COLO829 (cell line): ENCODE data around the gene SMNDC1.
"Not testable (repeated sequence)": the region's sequence is repeated elsewhere in the genome, so short reads cannot be mapped to it uniquely, and the experiment has no call there.

Source experiments
- DNase-seq: peaks from one replicate; pipeline ENCODE4 v3.0.0; 2012; ENCODE audit warnings: low spot score

Gene SMNDC1

GRCh38 chr10:110279407-110279986 is 25.2 kb downstream of the SMNDC1 start:
- DNase-seq = peak; percentile 25

GRCh38 chr10:110278562-110279406 is 25.9 kb downstream of the SMNDC1 start:
- no peak for DNase-seq

- DNase-seq = no peak
Observed at GRCh38 chr10:110277591-110277990, 27.1 kb downstream of the SMNDC1 start.

DNA sequence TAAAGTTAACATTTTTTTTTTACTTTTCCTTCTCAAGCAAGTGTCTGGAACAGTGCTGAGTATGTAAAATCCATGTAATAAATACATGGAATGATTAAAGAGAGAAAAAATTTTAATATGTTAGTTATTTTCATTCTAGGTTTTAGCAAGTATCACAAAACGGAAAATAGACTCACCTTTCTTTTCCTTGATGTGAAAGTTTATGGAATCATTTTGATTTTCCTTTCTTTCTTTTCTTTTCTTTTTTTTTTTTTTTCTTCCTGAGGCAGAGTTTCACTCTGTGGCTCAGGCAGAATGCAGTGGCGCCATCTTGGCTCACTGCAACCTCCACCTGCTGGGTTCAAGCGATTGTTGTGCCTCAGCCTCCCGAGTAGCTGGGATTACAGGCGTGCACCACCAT is 28.1 kb downstream of the SMNDC1 start:
- no peak for DNase-seq

- no peak for DNase-seq
Observed at GRCh38 chr10:110275128-110275729, 29.5 kb downstream of the SMNDC1 start.

GRCh38 chr10:110274647-110275046 is 30.1 kb downstream of the SMNDC1 start:
- DNase-seq = no peak

GRCh38 chr10:110274072-110274627 is 30.6 kb downstream of the SMNDC1 start:
- peak; percentile 16 for DNase-seq

DNA sequence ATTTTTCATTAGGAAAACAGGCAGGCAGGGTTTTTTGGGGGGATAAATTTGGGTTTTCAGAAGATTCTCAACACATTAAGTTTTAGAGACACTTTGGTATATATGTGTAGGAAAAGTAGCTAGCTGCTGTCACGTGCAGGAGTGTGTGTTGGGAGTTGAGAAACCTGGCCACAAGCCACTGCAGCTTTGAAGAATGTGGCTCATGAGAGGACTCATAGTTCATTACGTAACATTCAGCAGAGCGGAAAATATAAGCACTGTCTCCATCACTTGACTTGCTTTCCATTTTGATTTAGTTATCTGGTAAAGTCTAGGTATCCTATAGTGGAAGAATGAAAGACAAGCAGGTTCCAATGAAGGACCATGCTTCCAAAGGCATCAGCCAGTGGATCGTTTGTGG is 31.2 kb downstream of the SMNDC1 start:
- peak; percentile 2 for DNase-seq

- not testable (repeated sequence) for DNase-seq
Observed at GRCh38 chr10:110272995-110273394, 31.7 kb downstream of the SMNDC1 start.

- peak; percentile 43 for DNase-seq
Observed at GRCh38 chr10:110269374-110270318, 35.1 kb downstream of the SMNDC1 start.

DNA sequence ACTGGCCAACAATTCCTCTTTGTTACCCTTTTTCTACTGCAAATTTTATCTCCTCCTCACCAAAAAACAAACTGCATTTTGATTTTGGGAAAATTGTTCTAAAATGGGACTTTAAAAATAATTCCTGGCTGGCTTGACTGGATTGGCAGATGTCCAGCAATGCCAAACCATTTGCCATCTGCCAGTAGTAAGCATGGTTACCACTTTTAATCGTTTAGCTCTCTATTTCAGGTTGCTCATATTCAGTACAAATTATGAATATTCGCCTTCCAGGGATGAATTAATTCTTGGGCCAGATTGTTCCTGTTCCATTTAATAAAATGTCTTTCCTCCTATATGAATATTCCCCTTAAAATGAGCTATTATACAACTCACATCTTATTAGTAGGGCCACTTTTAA is 35.7 kb downstream of the SMNDC1 start:
- DNase-seq = no peak

- no peak for DNase-seq
Observed at GRCh38 chr10:110268442-110268841, 36.3 kb downstream of the SMNDC1 start.

GRCh38 chr10:110267276-110267675 is 37.4 kb downstream of the SMNDC1 start:
- no peak for DNase-seq

DNA sequence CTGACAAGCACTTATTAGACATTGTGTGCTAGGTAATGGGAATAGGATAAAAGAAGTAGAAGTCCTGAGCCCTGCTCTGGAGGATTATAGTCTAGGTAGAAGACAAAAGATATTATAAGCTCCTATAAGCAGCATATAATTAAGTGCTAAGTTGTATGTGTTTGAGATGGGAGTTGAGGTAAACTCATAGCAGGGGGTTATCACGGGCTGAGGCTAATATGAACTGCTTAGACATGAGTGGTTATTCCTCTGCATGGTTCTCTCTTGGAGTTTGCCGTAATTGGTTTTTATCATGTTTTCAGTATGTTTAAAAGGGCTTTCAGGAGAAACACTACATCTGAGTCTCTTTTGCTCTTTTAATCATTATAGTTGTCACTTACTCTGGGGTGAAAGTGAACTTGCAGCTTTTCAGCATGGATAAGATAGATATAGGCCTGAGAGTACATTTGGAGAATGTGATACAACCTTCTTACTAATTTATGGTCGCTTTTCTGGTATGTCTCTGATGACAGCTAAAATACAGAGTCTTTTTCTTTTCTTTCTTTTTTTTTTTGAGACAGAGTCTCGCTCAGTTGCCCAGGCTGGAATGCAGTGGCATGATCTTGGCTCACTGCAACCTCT is 39.0 kb downstream of the SMNDC1 start:
- DNase-seq = no peak

DNA sequence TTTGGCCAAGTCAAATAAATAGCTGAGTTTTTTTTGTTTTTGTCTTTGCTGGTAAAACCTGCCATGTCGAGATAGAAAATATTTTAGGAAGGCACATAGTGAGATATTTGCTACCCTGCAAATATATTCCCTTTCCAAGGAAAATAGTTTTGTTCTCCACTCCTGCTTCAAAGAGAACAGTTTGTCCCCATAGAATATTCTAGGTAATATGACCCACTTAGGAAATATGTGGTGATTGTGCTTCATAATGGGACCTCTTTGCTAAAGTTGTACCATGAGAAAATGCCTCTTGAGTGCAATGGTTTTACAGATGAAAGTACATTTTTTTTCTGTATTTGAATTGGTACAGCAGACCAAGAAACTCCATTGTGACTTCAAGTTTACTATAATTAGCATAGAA is 41.6 kb downstream of the SMNDC1 start:
- no peak for DNase-seq

- DNase-seq = no peak
Observed at GRCh38 chr10:110260746-110261477, 43.8 kb downstream of the SMNDC1 start.

DNA sequence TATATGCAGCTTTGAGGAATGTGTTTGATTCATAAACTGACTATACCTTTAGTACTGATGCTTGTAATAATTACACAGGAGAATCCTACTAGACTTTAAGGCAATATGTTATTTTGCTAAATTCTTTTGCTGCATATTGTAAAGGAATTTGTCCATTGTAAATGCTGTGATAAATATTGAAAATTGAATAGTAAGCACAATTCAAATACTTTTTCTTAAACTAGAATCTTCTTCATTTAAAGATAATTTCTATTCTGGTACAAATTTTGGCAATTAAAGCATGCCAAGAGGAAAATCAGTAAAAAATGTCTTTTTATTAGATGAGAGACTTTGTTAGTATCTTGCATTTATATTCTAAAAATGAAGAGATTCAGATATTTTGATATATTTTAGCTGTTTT is 45.4 kb downstream of the SMNDC1 start:
- no peak for DNase-seq

- no peak for DNase-seq
Observed at GRCh38 chr10:110258542-110258941, 46.2 kb downstream of the SMNDC1 start.

- DNase-seq = no peak
Observed at GRCh38 chr10:110254467-110254866, 50.3 kb downstream of the SMNDC1 start.

DNA sequence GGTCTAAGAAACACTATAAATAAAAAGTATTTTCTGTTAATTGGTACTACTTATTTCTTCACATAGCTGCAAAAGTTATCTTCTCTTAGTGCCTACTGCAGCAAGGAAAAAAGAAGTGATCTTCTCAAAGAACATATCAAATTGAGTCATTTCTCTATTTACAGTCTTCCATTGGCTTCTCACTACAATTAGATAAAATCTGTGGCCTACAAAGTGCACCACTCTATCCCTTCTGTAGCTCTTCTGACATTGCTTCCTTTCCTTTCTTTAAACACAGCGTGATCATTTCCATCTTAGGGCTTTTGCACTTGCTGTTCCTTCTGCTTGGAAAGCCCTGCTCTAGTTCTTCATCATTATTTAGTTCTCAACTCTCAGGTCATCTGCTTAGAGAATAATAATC is 52.6 kb downstream of the SMNDC1 start:
- no peak for DNase-seq

DNA sequence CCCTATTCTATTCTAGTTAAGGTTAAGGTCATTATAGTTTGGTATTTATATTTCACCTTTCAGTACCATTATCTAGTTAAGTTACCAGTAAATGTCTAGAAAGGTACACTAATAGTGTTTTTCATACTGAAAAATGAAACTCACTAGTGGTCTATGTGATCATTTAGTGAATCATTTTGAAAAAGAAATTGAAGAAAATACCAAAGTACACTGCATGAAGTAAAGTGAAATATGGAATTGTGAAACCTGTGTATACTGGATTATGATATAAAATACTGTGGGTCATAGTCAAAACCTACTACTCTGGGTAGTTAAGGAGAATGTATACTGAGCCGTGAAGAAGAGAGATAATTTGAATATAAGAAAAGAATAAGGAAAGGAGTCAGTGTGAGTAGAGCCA is 53.3 kb downstream of the SMNDC1 start:
- not testable (repeated sequence) for DNase-seq
